SK-N-DZ (cell line): ENCODE results near the gene FHL2.
"Not testable (repeated sequence)": the region's sequence is repeated elsewhere in the genome, so short reads cannot be mapped to it uniquely, and the experiment has no call there.

Experiments used
- DNase-seq: peaks from one replicate; pipeline ENCODE4 v3.0.0-alpha.2; 2015; ENCODE audit warnings: low spot score

The FHL2 gene

GRCh38 chr2:105344704-105345345 is 54.0 kb downstream of the FHL2 start:
- DNase-seq, result no peak

- DNase-seq, result no peak
Measured at GRCh38 chr2:105339414-105339813, 59.4 kb downstream of the FHL2 start.

DNA sequence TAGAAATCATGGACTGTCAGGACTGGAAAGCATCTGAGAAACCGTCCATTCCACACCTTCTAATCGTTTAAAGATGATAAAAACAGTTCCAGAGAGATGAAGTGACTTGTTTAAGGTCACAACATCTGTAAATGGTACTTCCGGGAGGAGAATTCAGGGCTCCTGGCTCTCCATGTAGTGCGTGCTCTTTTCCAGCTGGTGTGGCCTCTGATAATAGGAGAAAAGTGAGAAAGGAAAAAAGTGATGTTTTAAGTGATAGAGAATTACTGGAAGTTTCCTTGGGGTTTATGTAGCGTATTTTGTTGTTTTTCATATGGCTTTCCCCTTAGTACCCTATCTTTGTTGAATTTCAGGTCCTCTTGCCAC is 60.8 kb downstream of the FHL2 start:
- DNase-seq, result no peak

DNA sequence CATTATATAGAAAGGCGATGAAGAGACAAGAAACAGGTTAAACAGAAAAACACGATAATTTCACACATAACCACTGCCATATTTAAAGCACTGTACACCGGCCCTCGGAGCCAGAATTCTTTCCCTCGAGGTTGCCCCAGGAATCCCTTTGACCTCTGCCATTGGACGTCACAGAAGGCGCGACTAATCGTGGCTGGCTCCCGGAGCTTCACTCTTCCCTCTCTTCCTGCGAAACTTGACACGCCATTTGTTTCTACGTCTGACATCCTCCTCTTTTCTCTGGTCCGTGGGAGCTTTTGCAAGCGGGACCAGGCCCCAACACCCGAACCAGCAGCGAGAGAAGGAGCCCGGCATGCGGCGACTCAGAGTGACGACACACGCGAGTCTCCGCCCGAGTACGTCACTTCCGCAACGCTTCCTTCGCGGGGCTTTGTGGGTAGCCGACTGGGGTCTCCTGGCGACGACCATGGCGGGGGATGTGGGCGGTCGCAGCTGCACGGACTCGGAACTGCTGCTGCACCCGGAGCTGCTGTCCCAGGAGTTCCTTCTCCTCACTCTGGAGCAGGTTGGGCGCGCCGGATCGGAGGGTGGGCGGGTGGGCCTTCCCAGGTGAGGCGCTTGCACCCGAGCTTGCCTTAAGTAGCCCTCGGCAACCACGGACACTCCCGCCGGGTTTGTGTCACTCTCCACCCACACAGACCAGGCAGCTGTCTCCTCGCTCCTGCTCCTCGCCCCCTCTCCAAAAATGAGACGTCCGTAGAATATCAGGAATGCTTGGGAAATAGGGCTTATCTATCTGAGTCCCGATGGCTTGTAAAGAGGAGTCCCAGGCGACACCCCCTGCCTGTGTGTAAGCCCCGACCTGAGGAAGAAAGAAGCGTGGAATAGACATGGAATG is 61.5 kb downstream of the FHL2 start, which contains the start of gene C2orf49:
TSS of gene C2orf49 (plus strand) at position 419 of the 898 bp plus-strand sequence. CDS start at position 467, 48 bp downstream.
- peak; percentile 91 for DNase-seq

DNA sequence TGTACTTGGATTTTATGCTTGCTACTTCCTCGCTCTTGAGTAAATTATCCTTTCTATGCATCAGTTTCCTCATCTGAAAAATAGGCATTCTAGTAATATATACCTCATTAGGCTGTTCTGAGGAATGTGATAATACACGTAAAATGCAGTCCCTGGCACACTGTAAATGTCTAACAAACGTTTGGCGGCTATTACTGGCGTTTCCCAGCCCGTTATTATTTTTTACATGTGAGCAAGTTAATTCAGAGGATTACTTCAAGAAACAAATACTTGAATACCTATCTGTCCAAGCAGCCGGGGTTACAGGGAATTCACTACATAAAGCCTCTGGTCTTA is 62.1 kb downstream of the FHL2 start:
- no peak for DNase-seq

DNA sequence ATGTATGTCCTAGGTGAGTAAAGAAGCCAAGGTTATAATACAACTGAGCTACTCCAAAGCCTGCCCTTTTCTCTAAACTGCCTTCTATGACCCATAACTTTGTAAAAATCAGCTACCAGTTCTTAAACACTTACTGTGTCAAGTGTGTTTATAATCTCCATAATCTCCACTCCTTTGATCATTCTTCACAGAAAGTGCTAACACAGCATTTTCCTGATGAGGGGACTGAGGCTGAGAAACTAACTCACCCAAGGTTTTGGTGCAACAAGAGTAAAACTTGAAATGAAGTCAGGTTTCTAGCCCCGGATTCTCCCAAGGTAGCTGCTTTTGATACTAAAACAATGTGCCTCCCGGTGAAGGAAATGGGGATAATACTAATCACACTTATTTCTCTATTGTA is 63.4 kb downstream of the FHL2 start:
- no peak for DNase-seq

GRCh38 chr2:105334211-105334610 is 64.6 kb downstream of the FHL2 start:
- no peak for DNase-seq

DNA sequence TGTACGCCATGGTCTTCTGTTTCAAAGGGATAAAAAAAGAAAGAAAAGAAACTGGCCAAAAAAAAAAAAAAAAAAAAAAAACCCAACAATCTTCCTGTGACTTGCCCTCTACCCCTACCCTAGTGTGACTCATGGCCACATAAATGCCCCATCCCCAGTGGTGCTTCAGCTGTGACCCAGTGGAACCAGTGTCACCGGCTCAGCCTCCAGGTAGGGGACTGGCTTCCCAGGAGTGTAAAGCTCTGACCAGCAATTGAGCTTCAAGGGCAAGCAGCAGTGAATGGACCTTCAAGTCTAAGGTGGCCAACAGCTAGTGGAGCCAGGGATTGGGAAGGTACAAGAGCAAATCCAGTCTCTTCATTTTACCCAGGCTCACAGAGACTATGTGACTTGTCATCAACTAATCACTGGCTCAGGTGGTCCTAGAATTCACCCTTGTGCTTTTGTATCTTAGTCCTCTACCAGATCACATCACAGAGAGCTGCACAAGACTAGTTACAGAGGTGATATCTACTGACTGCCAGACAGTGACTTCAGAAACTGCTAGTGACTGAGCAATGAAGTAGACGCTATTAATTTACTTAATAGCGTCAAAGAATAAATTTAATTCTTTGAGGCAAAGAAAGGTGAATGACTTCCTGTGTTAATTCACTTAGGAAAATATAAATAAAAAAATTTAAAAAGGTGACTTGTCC is 68.0 kb downstream of the FHL2 start:
- no peak for DNase-seq

- DNase-seq, result peak; percentile 47
Measured at GRCh38 chr2:105329561-105330495, 69.0 kb downstream of the FHL2 start, which contains the start of gene TGFBRAP1. Gene TGFBRAP1 (minus strand): TSS chr2:105329735. CDS start chr2:105308301, 21,434 bp downstream.

DNA sequence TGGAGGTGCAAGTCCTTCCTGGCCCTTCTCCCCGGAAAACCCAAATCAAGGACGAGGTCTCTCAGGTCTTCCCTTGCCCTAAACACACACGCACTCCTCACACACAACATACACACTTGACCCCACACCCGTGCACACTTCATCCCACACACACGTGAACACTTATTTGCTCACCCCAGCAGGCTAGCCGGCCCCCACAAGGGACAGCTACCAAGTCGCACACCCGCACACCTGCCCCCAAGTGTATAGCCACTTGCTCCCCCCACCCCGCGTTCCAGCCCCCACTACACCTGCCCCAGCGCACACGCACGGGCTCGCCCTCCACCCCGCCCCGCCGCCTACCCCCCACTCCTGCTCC is 69.7 kb downstream of the FHL2 start:
- DNase-seq, result peak; percentile 25

- peak; percentile 26 for DNase-seq
Measured at GRCh38 chr2:105328281-105329196, 70.3 kb downstream of the FHL2 start.

DNA sequence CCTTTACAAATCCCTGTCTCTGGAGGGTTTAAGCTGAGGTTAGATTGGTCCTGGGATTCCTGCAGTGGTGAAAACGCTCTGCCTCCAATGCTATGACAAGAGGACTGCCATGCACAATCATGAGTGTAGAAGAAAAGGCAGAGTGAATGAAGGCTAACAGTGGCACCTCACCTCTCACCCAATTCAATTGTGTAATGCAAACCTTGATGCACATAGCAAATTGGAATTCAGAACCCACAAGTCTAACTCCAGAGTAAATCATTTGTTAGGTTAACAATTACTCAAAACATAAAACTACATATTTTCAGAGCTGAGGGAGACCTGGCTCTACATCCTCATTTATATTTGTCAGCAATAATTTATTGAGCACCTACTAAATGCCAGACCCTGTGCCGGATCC is 71.2 kb downstream of the FHL2 start:
- no peak for DNase-seq

- not testable (repeated sequence) for DNase-seq
Measured at GRCh38 chr2:105327271-105327670, 71.6 kb downstream of the FHL2 start.

DNA sequence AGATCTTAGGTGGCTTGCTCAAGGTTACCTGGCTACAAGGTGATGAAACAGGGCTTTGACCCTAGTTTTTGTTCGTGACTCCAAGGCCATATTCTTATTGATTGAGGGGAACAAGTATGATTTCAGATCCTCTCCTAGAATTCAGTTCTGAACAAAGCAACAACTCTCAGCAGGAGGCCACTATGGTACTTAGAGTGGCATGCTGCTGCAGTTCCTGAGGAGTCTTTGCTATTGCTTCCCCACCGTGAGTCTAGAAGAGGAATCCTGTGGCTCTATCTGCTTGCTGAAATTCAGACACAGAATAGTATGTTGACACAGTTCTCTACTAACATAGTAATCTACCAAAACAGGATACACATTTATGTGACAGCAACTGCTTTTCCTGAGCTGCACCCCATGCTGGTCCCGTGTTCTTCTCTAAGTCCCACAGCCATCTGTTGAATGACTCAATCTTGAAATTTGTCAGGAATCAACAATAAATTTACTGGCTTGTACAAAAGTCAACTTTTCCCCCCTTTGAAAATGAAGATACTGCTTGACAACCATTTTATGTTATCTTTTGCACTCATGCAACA is 73.4 kb downstream of the FHL2 start:
- DNase-seq, result no peak

GRCh38 chr2:105324732-105325131 is 74.1 kb downstream of the FHL2 start:
- no peak for DNase-seq

- no peak for DNase-seq
Measured at GRCh38 chr2:105324101-105324500, 74.8 kb downstream of the FHL2 start.

DNA sequence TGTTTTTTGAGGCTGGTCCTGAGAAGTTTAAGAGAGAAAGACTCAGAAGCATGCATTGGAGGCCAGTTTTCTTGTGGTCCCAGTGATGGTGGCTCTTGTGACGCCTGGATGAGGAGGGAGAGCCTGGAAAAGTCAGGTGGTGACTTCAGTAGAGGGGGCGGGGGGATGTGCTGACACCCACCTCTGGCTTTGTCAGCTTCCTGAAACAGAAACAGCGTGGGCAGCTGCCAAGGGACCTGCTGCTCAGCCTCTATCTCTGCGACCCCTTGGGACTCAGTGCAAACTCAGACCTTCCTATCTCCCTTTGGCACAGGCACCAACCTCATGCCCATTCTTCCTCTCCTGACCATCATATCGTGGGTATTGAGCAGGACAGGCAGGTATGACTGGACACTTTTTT is 75.7 kb downstream of the FHL2 start:
- DNase-seq, result no peak

GRCh38 chr2:105321875-105322646 is 76.8 kb downstream of the FHL2 start:
- no peak for DNase-seq

GRCh38 chr2:105320651-105321215 is 78.1 kb downstream of the FHL2 start:
- no peak for DNase-seq
